HG03108 (cell line): ENCODE measurements around the gene EPSTI1.

ENCODE experiments used
- ATAC-seq: cut with Tn5 transposase; IDR thresholded peaks from one replicate; pipeline ENCODE4 v1.9.1; 2021; ENCODE audit warnings: moderate library complexity; ENCODE audit not compliant: unreplicated experiment

Gene EPSTI1

DNA sequence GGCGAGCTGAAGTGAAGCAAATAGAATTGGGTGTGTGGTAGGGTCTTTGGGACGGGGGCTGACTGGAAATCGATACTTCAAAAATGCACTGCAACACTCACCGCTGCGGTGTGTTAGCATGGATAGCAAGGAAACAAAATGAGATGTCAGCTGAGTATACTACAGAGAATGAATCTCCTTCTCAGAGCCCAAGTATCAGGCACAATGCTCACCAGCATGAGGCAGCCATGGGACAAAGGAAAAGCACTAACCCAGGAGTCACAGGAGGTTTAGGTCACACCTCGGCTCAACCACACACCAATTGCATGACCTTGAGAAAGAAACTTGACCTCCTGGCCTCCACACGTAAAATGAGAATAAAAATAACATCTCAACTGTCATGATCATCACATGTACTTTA is 136.6 kb downstream of the EPSTI1 start:
- ATAC-seq = no peak

DNA sequence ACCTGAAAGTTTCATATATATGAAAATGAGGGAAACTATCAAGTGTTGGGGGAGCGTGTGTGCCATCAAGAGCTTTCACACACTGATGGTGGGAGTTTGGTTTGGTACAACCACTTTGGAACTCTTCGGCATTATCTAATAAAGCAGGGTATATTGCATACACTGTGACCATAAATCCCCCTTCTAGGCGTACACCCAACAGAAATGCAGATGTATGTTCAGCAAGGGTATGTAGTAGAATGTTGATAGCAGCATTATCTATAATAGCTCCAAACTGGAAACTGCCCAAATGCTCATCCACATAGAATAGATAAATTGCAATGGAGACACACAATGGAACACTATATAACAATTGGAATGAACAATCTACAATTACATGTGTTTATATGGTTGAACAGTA is 139.9 kb downstream of the EPSTI1 start:
- ATAC-seq = no peak

DNA sequence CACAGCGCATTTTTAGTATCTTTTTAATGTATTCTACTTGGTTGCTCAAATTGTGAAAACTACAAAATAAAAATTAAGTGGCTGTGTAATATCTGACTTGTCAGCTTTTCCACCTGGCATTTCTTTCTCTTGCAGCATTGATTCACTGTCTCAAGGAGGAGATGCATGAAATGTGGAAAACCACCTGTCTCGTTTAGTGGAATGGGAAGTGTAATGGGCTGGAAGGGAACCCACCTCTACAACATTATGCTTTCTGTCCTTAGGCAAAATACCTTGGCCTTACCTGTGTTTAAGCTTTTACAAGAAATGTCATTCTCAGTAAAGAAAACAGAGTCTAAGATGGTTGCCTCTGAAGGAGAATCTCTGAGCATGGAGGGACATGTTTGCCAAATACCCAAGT is 142.8 kb downstream of the EPSTI1 start:
- no peak for ATAC-seq

DNA sequence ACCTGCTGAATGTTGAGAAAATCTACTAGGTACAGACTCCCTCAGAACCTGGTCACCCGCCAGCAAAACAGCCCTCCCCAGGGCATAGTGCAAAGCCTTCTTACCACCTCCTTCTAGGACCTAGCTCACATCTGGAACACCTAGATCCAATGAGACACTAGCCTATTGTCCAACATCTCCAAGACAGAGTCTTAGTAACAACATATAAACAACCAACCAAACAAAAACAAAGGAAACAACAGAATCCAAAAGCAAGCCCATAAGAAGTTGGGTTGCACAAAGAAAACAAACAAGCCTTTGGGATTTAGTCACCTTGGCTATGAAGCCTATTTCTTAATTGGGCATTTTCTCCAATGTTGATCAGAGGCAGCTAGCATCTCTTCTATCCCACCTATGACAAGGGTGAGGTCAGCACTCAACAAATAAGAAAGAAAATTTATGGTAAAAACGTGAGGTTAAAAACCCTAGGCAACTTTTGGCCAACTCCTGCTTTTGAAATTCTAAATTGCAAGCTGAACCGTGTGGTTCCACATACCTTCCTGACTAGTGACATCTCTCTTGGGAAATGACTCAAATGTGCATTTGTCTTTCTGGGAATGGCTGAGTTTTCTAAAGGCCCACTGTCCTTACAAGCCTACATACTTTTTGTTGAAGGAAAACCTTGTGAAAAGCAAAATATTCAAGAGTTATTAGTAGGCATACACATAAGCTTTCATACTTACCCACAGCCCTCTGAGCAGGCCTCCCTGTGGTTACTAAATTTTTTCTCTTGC is 144.0 kb downstream of the EPSTI1 start:
- ATAC-seq = no peak

DNA sequence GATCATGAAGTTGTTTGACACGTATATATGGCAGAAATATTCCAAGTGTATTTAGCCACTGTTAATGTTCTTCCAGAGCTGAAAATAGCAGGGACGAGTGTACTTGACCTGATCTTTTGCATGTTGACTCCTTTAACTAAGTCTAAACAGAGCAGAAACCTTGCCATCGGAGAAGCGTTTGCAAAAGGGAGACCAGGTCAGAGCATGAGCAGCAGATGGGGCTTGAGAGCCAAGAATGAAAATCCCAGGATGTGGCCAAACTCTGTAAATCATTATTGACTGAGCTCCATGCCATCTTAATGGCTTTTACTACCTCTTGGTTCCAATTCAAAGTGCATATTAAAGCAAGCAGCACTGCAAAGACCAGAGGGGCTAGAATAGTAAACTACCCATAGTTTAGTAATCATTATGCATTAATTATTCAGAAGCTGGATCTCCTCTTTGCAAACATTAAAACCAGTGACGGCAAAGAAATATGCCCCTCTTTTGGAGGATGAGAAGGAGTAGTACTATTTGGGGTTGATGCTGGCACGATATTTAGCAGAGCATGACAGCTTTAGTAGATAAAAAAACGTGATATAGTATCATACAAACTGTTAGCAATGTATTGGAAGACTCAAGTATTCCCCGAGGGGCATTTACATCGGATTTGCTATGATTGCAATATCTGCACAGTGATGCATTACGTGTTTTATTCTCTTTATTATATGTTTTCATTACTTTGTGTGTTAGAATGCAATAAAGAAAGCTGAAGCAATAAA is 154.9 kb downstream of the EPSTI1 start:
- no peak for ATAC-seq
